Peyer's patch (tissue), 4 donors: ENCODE data around the gene RREB1. TPM values are rescaled to one million over a fixed set of nuclear protein-coding genes. Genes with fewer than 3 reads are reported as not detected.
A peak's percentile ranks its signal among the peaks of the same experiment; 100 is the strongest.

Experiments
- DNase-seq, 3 donors: peaks; one replicate each; pipeline ENCODE4 v3.0.0-alpha.2; 2017 to 2019
- H3K27ac ChIP-seq, 4 donors: fragments of 200-600 bp; sonication (generic); one replicate each; pipeline ENCODE4 v1.5.1; 2016 to 2019
- H3K27me3 ChIP-seq, 2 donors: fragments of 200-600 bp; sonication (generic); one replicate each; pipeline ENCODE4 v1.5.1; 2019
- H3K36me3 ChIP-seq, 3 donors: fragments of 200-600 bp; sonication (generic); one replicate each; pipeline ENCODE4 v1.5.1; 2016 to 2019
- H3K4me1 ChIP-seq, 4 donors: fragments of 200-600 bp; sonication (generic); one replicate each; pipeline ENCODE4 v1.5.1; 2016 to 2019
- H3K4me3 ChIP-seq, 4 donors: fragments of 200-600 bp; sonication (generic); 1 replicate in 3 of 4; 2 replicates in 1 of 4; pipeline ENCODE4 v1.5.1; 2016 to 2019; ENCODE audit warnings: mild to moderate bottlenecking in 1 of 4
- H3K9me3 ChIP-seq, 4 donors: fragments of 200-600 bp; sonication (generic); one replicate each; pipeline ENCODE4 v1.5.1; 2016 to 2019; ENCODE audit warnings: mild to moderate bottlenecking in 1 of 4
- POLR2A ChIP-seq, 2 donors: fragments of 450-650 bp; IDR thresholded peaks; one replicate each; pipeline ENCODE4 v1.5.1; 2017; ENCODE audit warnings: antibody characterized with exemption in 2 of 2, mild to moderate bottlenecking in 2 of 2, moderate library complexity in 2 of 2
- total RNA-seq, 4 donors: library from RNA; depleted of rRNA; stranded (reverse); fragments of >200 nt; gene quantifications; one replicate each; pipeline ENCODE4 v1.1.0, GENCODE V29; 2016
- TF ChIP-seq, protein P1 (sequence below), 6 experiments: fragments of 450-650 bp in 4 of 6; fragments of 200-600 bp in 2 of 6; sonication (generic) in 1 of 6; IDR thresholded peaks; one replicate each; pipeline ENCODE4 v1.5.1; 2017 to 2019; ENCODE audit warnings: antibody characterized with exemption in 6 of 6, mild to moderate bottlenecking in 3 of 6, moderate library complexity in 1 of 6

The RREB1 gene
- total RNA-seq, 4 donors from 2014 or later: 65.0 to 118 (median 113) TPM

DNA sequence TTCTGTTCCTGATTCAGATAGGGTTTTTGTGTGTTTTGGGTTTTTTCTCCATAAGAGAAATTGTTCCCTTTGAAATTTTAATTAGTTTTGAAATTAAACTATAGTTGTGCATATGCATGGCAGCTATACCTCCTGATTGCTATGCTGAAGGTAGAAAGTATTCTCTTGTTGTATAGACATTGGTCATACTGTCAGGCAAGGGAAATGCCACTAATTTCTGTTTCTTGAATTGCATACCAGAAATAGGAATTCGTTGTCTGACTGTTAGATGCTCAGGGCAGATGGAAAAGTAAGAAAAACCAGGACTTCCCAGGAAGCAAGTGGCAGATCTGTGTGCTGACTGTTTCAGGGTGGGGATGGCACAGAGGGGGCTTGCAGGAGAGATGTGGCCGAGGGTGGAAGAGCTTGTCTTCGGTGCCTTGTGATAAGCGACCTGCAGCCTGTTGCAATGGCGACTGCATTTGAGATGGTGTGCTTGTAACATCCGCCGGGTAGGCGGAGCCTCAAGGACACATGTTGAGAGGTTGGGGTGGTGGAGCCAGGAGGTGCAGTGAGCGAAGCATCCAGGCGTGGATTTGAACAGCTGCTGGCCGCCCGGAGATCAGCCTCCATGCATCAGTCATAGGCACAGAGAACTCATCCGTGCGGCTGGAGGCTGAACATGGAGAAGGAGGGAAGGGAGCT is 42.8 kb downstream of the RREB1 start:
- Histone ChIP-seq H3K27me3 (no peaks in the 10 kb centered on the region), H3K4me3 (no peak overlapping the region), H3K9me3 (no peaks in the 10 kb centered on the region), H3K4me1 (peaks cover 3 to 53% (median 7%) of the 10 kb centered on the region in 4 donors), H3K27ac (no peak overlapping the region), H3K36me3 (no peaks in the 10 kb centered on the region)
- DNase-seq: no peak
- TF ChIP-seq, protein P1, sequence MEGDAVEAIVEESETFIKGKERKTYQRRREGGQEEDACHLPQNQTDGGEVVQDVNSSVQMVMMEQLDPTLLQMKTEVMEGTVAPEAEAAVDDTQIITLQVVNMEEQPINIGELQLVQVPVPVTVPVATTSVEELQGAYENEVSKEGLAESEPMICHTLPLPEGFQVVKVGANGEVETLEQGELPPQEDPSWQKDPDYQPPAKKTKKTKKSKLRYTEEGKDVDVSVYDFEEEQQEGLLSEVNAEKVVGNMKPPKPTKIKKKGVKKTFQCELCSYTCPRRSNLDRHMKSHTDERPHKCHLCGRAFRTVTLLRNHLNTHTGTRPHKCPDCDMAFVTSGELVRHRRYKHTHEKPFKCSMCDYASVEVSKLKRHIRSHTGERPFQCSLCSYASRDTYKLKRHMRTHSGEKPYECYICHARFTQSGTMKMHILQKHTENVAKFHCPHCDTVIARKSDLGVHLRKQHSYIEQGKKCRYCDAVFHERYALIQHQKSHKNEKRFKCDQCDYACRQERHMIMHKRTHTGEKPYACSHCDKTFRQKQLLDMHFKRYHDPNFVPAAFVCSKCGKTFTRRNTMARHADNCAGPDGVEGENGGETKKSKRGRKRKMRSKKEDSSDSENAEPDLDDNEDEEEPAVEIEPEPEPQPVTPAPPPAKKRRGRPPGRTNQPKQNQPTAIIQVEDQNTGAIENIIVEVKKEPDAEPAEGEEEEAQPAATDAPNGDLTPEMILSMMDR (IDR thresholded peaks at IDR 0.05): no peak
- TF ChIP-seq POLR2A (IDR thresholded peaks at IDR 0.05): no peak

DNA sequence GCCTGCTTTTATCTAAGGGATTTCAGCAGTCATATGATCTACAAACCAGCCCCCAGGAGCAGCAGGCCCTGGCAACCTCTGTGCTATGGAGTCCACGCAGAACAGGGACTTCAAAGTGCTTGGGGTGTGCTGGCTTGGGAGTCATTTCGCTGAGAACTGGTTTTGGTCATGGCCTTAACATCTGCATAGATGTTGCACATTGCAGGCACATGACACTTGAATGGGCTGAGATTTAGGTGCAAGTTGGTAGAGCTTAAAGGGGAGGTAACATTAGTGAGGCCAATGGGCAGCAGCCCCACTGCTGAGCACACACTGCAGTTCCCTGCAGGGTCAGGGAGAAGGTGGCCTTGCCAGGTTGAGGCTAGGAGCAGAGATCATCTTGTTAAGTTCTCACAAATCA is 43.6 kb downstream of the RREB1 start:
- H3K4me1 ChIP-seq: peaks cover 0 to 53% (median 5%) of the 10 kb centered on the region in 4 donors
- H3K36me3 ChIP-seq: no peaks in the 10 kb centered on the region
- peak overlapping the region in 1 of 4 donors; percentile 12 for H3K27ac ChIP-seq
- TF ChIP-seq, protein P1 (IDR thresholded peaks at IDR 0.05): no peak
- no peak for TF ChIP-seq POLR2A (IDR thresholded peaks at IDR 0.05)
- no peaks in the 10 kb centered on the region for H3K9me3 ChIP-seq
- no peaks in the 10 kb centered on the region for H3K27me3 ChIP-seq
- no peak for DNase-seq
- no peak overlapping the region for H3K4me3 ChIP-seq

DNA sequence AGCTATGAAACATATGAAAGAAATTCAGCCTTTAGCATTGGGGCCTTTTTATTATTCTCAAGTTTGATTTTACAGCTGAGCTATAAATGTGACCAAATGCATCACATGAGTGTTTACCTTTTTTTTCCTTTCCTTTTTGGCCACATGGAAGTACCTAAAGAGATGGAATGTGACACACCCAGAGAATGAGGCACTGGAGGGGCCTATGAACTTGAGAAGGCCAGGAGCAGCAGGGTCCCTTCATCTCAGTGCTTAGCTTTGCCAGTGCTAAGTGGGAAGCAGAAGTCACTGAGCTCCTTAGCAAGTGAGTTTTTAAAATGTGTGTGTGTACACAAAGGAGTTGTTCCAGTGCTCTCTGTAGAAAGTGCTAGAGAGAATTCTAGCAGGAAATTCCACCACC is 44.7 kb downstream of the RREB1 start:
- no peak for DNase-seq
- Histone ChIP-seq H3K27ac (no peak overlapping the region), H3K4me3 (no peak overlapping the region), H3K9me3 (no peaks in the 10 kb centered on the region), H3K27me3 (no peaks in the 10 kb centered on the region), H3K36me3 (no peaks in the 10 kb centered on the region), H3K4me1 (peaks cover 0 to 45% (median 5%) of the 10 kb centered on the region in 4 donors)
- TF ChIP-seq, protein P1 (IDR thresholded peaks at IDR 0.05): no peak
- no peak for TF ChIP-seq POLR2A (IDR thresholded peaks at IDR 0.05)

DNA sequence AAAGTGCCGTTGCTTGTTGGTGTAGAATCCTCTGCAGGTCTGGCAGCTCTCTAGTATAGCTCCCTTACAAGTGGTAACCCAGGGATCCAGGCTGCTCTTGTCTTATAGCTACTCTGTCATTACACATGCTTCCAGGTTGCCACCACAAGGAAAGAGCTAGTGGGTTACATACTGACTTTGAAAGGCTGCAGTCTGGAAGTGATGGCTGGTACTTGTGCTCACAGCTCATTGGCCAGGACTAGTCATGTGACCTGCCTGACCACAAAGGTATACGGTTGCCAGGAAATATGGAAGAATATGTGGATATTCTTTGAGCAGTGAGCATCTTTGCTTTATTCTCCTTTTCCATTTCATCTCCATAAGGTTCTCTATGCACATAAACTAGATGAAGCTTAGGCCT is 46.0 kb downstream of the RREB1 start:
- no peaks in the 10 kb centered on the region for H3K9me3 ChIP-seq
- H3K4me1 ChIP-seq: peaks cover 0 to 45% (median 5%) of the 10 kb centered on the region in 4 donors
- TF ChIP-seq, protein P1 (IDR thresholded peaks at IDR 0.05): no peak
- TF ChIP-seq POLR2A (IDR thresholded peaks at IDR 0.05): no peak
- no peak overlapping the region for H3K4me3 ChIP-seq
- no peaks in the 10 kb centered on the region for H3K36me3 ChIP-seq
- peak overlapping the region in 1 of 4 donors; percentile 61 for H3K27ac ChIP-seq
- no peaks in the 10 kb centered on the region for H3K27me3 ChIP-seq
- DNase-seq: no peak

DNA sequence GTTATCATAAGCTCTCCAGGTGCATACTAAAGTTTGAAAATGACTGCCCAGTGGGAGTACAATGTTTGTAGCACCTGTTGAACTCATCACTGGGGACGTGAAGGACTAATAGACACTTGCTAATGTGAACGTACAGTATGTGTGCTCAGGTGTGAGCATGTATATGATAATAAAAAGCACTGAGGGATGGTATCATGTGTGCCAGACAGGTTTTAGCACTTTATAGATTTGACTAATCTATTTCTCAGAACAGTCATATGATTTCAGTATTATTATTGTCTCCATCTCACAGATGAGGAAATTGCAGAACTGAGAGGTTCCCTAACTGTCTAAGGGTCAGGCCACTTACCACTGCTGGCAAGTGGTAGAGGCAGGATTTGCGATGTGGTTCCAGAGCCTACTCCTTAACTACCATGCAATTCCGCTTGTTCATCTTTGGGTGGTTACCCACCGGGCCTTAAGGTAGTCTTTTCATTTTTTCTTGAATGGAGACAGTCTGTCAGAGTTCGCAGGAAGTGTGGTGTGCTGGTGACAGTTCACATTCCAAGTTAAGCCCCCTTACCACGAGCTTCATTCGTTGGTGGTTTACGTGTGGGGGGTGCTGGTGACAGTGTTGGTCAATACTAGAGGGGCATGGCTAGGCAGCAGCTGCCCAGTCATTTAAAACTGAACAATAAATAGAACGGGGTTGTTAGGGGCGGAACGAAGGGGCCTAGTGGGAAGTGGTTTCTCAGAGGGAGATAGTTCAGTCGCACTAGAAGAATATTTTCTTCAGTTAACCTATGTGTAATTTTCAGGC is 46.8 kb downstream of the RREB1 start:
- H3K9me3 ChIP-seq: no peaks in the 10 kb centered on the region
- H3K36me3 ChIP-seq: no peaks in the 10 kb centered on the region
- no peaks in the 10 kb centered on the region for H3K27me3 ChIP-seq
- no peak for DNase-seq
- TF ChIP-seq, protein P1 (IDR thresholded peaks at IDR 0.05): no peak
- TF ChIP-seq POLR2A (IDR thresholded peaks at IDR 0.05): no peak
- peaks cover 0 to 46% (median 5%) of the 10 kb centered on the region in 4 donors for H3K4me1 ChIP-seq
- H3K27ac ChIP-seq: peak overlapping the region; percentile 8 to 61 (median 16)
- no peak overlapping the region for H3K4me3 ChIP-seq
